Esophagus mucosa (tissue), 1 donor: Measurements from ENCODE around the gene TMCC3. TPM values are rescaled to one million over a fixed set of nuclear protein-coding genes. Genes with fewer than 3 reads are reported as not detected.
"Not testable (repeated sequence)": the region's sequence is repeated elsewhere in the genome, so short reads cannot be mapped to it uniquely, and the experiment has no call there.

Source experiments
- ATAC-seq: fragments of 200-7000 bp; cut with Tn5 transposase; one replicate; pipeline ENCODE4 v1.9.1; 2020
- total RNA-seq: library from RNA; stranded (reverse); gene quantifications from one replicate; pipeline ENCODE4 v1.2.4, GENCODE V29; 2023
- donor health status: DM: yes; HTN: yes; CAD: no.

TMCC3 gene
- total RNA-seq, result 7.3 TPM

- ATAC-seq, result peak; percentile 81
These were observed at the start of gene TMCC3 for GRCh38 chr12:94650143-94651056. Gene TMCC3, minus strand, starts transcription at chr12:94650557. Its CDS starts 127 bp downstream, at chr12:94650430.

GRCh38 chr12:94699801-94700200, 49.4 kb upstream of the TMCC3 start:
- ATAC-seq, result peak; percentile 88

GRCh38 chr12:94698578-94698977, 48.2 kb upstream of the TMCC3 start:
- no peak for ATAC-seq

GRCh38 chr12:94697631-94698030, 47.3 kb upstream of the TMCC3 start:
- ATAC-seq, result no peak

GRCh38 chr12:94694732-94695131, 44.4 kb upstream of the TMCC3 start:
- ATAC-seq, result no peak

GRCh38 chr12:94692826-94693225, 42.5 kb upstream of the TMCC3 start:
- not testable (repeated sequence) for ATAC-seq

GRCh38 chr12:94690198-94690771, 39.9 kb upstream of the TMCC3 start:
- ATAC-seq, result no peak

GRCh38 chr12:94689646-94690036, 39.3 kb upstream of the TMCC3 start:
- no peak for ATAC-seq

- no peak for ATAC-seq
These were observed 38.8 kb upstream of the TMCC3 start for GRCh38 chr12:94689002-94689645.

GRCh38 chr12:94687891-94688290, 37.5 kb upstream of the TMCC3 start:
- no peak for ATAC-seq

- no peak for ATAC-seq
These were observed 36.7 kb upstream of the TMCC3 start for GRCh38 chr12:94686834-94687628.

GRCh38 chr12:94684416-94685142, 34.2 kb upstream of the TMCC3 start:
- ATAC-seq, result peak; percentile 13

GRCh38 chr12:94679554-94680195, 29.3 kb upstream of the TMCC3 start:
- no peak for ATAC-seq

- peak; percentile 81 for ATAC-seq
These were observed 28.5 kb upstream of the TMCC3 start for GRCh38 chr12:94678849-94679248.

- no peak for ATAC-seq
These were observed 28.0 kb upstream of the TMCC3 start for GRCh38 chr12:94678379-94678778.

- peak; percentile 94 for ATAC-seq
These were observed 27.4 kb upstream of the TMCC3 start for GRCh38 chr12:94677778-94678177.

GRCh38 chr12:94676922-94677321, 26.6 kb upstream of the TMCC3 start:
- ATAC-seq, result no peak

GRCh38 chr12:94676031-94676641, 25.8 kb upstream of the TMCC3 start:
- ATAC-seq, result peak; percentile 15

GRCh38 chr12:94674835-94675234, 24.5 kb upstream of the TMCC3 start:
- ATAC-seq, result no peak

- no peak for ATAC-seq
These were observed 23.7 kb upstream of the TMCC3 start for GRCh38 chr12:94674051-94674451.

GRCh38 chr12:94673496-94673895, 23.1 kb upstream of the TMCC3 start:
- no peak for ATAC-seq
